ENCODE results near the gene ZP2. TPM values are rescaled to one million over a fixed set of nuclear protein-coding genes. Genes with fewer than 3 reads are reported as not detected.

ZP2 gene
- total RNA-seq, 2 experiments from 2014 or later, result not detected

GRCh38 chr16:21223787-21224186, 12.4 kb upstream of the ZP2 start:
- TF ChIP-seq CTCF (conservative IDR thresholded peaks at IDR 0.05; ENCODE audit: low read length) (no peak), EZH2phosphoT487 (IDR thresholded peaks at IDR 0.05; ENCODE audit: borderline replicate concordance, low read depth, low read length) (no peak)
- H3K36me3 ChIP-seq (ENCODE audit: insufficient read depth, low read length), result no peaks in the 10 kb centered on the region
- CTCF ChIA-PET (ENCODE audit: unreplicated experiment), result no interaction called here
- intact Hi-C loops (cut with micrococcal nuclease; ENCODE audit: unreplicated experiment), result no loop called here
- no peak overlapping the region for H3K4me2 ChIP-seq (ENCODE audit: low read length)
- no peak for DNase-seq (ENCODE audit: low spot score)
- POLR2A ChIA-PET, result no interaction called here
- no peaks in the 10 kb centered on the region for H4K20me1 ChIP-seq (ENCODE audit: insufficient read depth, low read length)
- H3K79me2 ChIP-seq (ENCODE audit: insufficient read depth, low read depth, low read length), result no peaks in the 10 kb centered on the region
- H3K27ac ChIP-seq (ENCODE audit: low read depth, low read length, poor library complexity, severe bottlenecking), result no peak overlapping the region
- H2AFZ ChIP-seq (ENCODE audit: low read length), result no peak overlapping the region
- H3K4me3 ChIP-seq (ENCODE audit: low read depth, low read length, poor library complexity, severe bottlenecking), result no peak overlapping the region
- no peaks in the 10 kb centered on the region for H3K9me2 ChIP-seq (ENCODE audit: insufficient read depth, low read length)
- H3K9me3 ChIP-seq (ENCODE audit: low read length), result no peaks in the 10 kb centered on the region
- no TSS peak for BruUV-seq (replicated peaks)
- no peaks in the 10 kb centered on the region for H3K4me1 ChIP-seq (ENCODE audit: insufficient read depth, low read length, poor library complexity, severe bottlenecking)

- Histone ChIP-seq H3K27ac (ENCODE audit: low read depth, low read length, poor library complexity, severe bottlenecking) (no peak overlapping the region), H3K9me2 (ENCODE audit: insufficient read depth, low read length) (no peaks in the 10 kb centered on the region), H3K4me1 (ENCODE audit: insufficient read depth, low read length, poor library complexity, severe bottlenecking) (no peaks in the 10 kb centered on the region), H3K4me2 (ENCODE audit: low read length) (no peak overlapping the region), H2AFZ (ENCODE audit: low read length) (no peak overlapping the region), H3K9me3 (ENCODE audit: low read length) (no peaks in the 10 kb centered on the region), H3K4me3 (ENCODE audit: low read depth, low read length, poor library complexity, severe bottlenecking) (no peak overlapping the region), H3K36me3 (ENCODE audit: insufficient read depth, low read length) (no peaks in the 10 kb centered on the region), H3K79me2 (ENCODE audit: insufficient read depth, low read depth, low read length) (no peaks in the 10 kb centered on the region), H4K20me1 (ENCODE audit: insufficient read depth, low read length) (no peaks in the 10 kb centered on the region)
- ChIA-PET POLR2A (interaction anchor here (0.6 kb wide), 1 partner anchor 47 kb away, joined by 3 read pairs; no protein-coding TSS in a partner anchor), CTCF (ENCODE audit: unreplicated experiment) (no interaction called here)
- no peak for TF ChIP-seq EZH2phosphoT487 (IDR thresholded peaks at IDR 0.05; ENCODE audit: borderline replicate concordance, low read depth, low read length)
- no peak for TF ChIP-seq CTCF (conservative IDR thresholded peaks at IDR 0.05; ENCODE audit: low read length)
- BruUV-seq (replicated peaks), result no TSS peak
- intact Hi-C loops (cut with micrococcal nuclease; ENCODE audit: unreplicated experiment), result no loop called here
- no peak for DNase-seq (ENCODE audit: low spot score)
These were observed 11.3 kb upstream of the ZP2 start for GRCh38 chr16:21222495-21223337.

- H3K4me3 ChIP-seq (ENCODE audit: low read depth, low read length, poor library complexity, severe bottlenecking), result no peak overlapping the region
- H3K9me2 ChIP-seq (ENCODE audit: insufficient read depth, low read length), result no peaks in the 10 kb centered on the region
- BruUV-seq (replicated peaks), result no TSS peak
- no peak overlapping the region for H2AFZ ChIP-seq (ENCODE audit: low read length)
- no peaks in the 10 kb centered on the region for H3K36me3 ChIP-seq (ENCODE audit: insufficient read depth, low read length)
- intact Hi-C loops (cut with micrococcal nuclease; ENCODE audit: unreplicated experiment), result no loop called here
- TF ChIP-seq EZH2phosphoT487 (IDR thresholded peaks at IDR 0.05; ENCODE audit: borderline replicate concordance, low read depth, low read length), result no peak
- no peak for TF ChIP-seq CTCF (conservative IDR thresholded peaks at IDR 0.05; ENCODE audit: low read length)
- H3K4me2 ChIP-seq (ENCODE audit: low read length), result no peak overlapping the region
- no peak for DNase-seq (ENCODE audit: low spot score)
- CTCF ChIA-PET (ENCODE audit: unreplicated experiment), result no interaction called here
- H4K20me1 ChIP-seq (ENCODE audit: insufficient read depth, low read length), result no peaks in the 10 kb centered on the region
- H3K27ac ChIP-seq (ENCODE audit: low read depth, low read length, poor library complexity, severe bottlenecking), result no peak overlapping the region
- no peaks in the 10 kb centered on the region for H3K79me2 ChIP-seq (ENCODE audit: insufficient read depth, low read depth, low read length)
- no peaks in the 10 kb centered on the region for H3K4me1 ChIP-seq (ENCODE audit: insufficient read depth, low read length, poor library complexity, severe bottlenecking)
- H3K9me3 ChIP-seq (ENCODE audit: low read length), result no peaks in the 10 kb centered on the region
- POLR2A ChIA-PET, result interaction anchor here (0.6 kb wide), 1 partner anchor 57 kb away, joined by 3 read pairs; no protein-coding TSS in a partner anchor
These were observed 8.2 kb upstream of the ZP2 start for GRCh38 chr16:21219551-21219950.
